OCI-LY3 (cell line): ENCODE measurements around the gene SLC2A8.

Source experiments
- H2AFZ ChIP-seq: fragments of 200-600, 300-600 bp; shearing (Covaris generic); 2 replicates; pipeline ENCODE4 v1.6.0; 2014; ENCODE audit warnings: antibody characterized with exemption, low read depth, low read length
- H3K27ac ChIP-seq: fragments of 200-600, 300-600 bp; sonication (generic); 2 replicates; pipeline ENCODE4 v1.5.1; 2014; ENCODE audit warnings: mild to moderate bottlenecking, low read length, moderate library complexity, mixed read lengths
- H3K27me3 ChIP-seq: fragments of 200-600, 300-600 bp; sonication (generic); 2 replicates; pipeline ENCODE4 v1.6.1; 2014; ENCODE audit warnings: low read depth, low read length, mixed read lengths
- H3K36me3 ChIP-seq: fragments of 200-600, 300-600 bp; sonication (generic); replicated peaks from 2 replicates; pipeline ENCODE3; 2014; ENCODE audit warnings: low read depth, low read length, mixed read lengths
- H3K4me1 ChIP-seq: fragments of 300-600, 200-600 bp; sonication (generic); 2 replicates; pipeline ENCODE4 v1.6.1; 2014; ENCODE audit warnings: low read length, mixed read lengths
- H3K4me2 ChIP-seq: fragments of 200-600, 300-600 bp; sonication (generic); 2 replicates; pipeline ENCODE4 v1.6.1; 2014; ENCODE audit warnings: low read length, mixed read lengths
- H3K4me3 ChIP-seq: fragments of 300-600, 200-600 bp; sonication (generic); 2 replicates; pipeline ENCODE4 v1.5.1; 2014; ENCODE audit warnings: antibody characterized with exemption, mild to moderate bottlenecking, low read length, moderate library complexity
- H3K79me2 ChIP-seq: fragments of 300-600, 200-600 bp; shearing (Covaris generic); 2 replicates; pipeline ENCODE4 v1.6.1; 2014; ENCODE audit warnings: mild to moderate bottlenecking, low read length, mixed read lengths
- H3K9ac ChIP-seq: fragments of 300-600, 200-600 bp; shearing (Covaris generic); 2 replicates; pipeline ENCODE4 v1.6.0; 2014; ENCODE audit warnings: mild to moderate bottlenecking, low read length, moderate library complexity
- H3K9me3 ChIP-seq: fragments of 200-600, 300-600 bp; shearing (Covaris generic); 2 replicates; pipeline ENCODE4 v1.6.1; 2014; ENCODE audit warnings: low read length, mixed read lengths; ENCODE audit not compliant: insufficient read depth
- H4K20me1 ChIP-seq: fragments of 200-600, 300-600 bp; sonication (generic); 2 replicates; pipeline ENCODE4 v1.6.1; 2016; ENCODE audit warnings: low read length, mixed read lengths; ENCODE audit not compliant: insufficient read depth
- EZH2phosphoT487 ChIP-seq: fragments of 200-600 bp; shearing (Covaris generic); IDR thresholded peaks from 2 replicates; pipeline ENCODE4 v1.6.1; 2018; ENCODE audit warnings: antibody characterized with exemption, mixed run types, low read depth
- TF ChIP-seq, protein P1 (sequence below): fragments of 200-600, 300-600 bp; sonication (generic); IDR thresholded peaks from 2 replicates; pipeline ENCODE4 v1.5.1; 2014; ENCODE audit warnings: antibody characterized with exemption, low read length, low read depth

SLC2A8 gene

GRCh38 chr9:127448112-127448805 lies 51.3 kb downstream of the SLC2A8 start:
- H3K4me1 ChIP-seq, result peaks cover 17% of the 10 kb centered on the region
- no peaks in the 10 kb centered on the region for H3K27me3 ChIP-seq
- H3K4me2 ChIP-seq, result no peak overlapping the region
- H3K36me3 ChIP-seq, result peaks cover 70% of the 10 kb centered on the region
- H3K9ac ChIP-seq, result no peak overlapping the region
- H4K20me1 ChIP-seq, result peaks cover 46% of the 10 kb centered on the region
- H3K4me3 ChIP-seq, result no peak overlapping the region
- H3K9me3 ChIP-seq, result no peaks in the 10 kb centered on the region
- H2AFZ ChIP-seq, result no peak overlapping the region
- H3K27ac ChIP-seq, result 0 out of 2 replicates have a peak overlapping the region, but pooled peaks have one; percentile 83
- H3K79me2 ChIP-seq, result peaks cover 52% of the 10 kb centered on the region
- TF ChIP-seq, protein P1, sequence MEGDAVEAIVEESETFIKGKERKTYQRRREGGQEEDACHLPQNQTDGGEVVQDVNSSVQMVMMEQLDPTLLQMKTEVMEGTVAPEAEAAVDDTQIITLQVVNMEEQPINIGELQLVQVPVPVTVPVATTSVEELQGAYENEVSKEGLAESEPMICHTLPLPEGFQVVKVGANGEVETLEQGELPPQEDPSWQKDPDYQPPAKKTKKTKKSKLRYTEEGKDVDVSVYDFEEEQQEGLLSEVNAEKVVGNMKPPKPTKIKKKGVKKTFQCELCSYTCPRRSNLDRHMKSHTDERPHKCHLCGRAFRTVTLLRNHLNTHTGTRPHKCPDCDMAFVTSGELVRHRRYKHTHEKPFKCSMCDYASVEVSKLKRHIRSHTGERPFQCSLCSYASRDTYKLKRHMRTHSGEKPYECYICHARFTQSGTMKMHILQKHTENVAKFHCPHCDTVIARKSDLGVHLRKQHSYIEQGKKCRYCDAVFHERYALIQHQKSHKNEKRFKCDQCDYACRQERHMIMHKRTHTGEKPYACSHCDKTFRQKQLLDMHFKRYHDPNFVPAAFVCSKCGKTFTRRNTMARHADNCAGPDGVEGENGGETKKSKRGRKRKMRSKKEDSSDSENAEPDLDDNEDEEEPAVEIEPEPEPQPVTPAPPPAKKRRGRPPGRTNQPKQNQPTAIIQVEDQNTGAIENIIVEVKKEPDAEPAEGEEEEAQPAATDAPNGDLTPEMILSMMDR, result no peak
- TF ChIP-seq EZH2phosphoT487, result no peak

GRCh38 chr9:127449332-127449966 lies 52.5 kb downstream of the SLC2A8 start:
- peak overlapping the region; percentile 90 for H3K4me3 ChIP-seq
- peak overlapping the region; percentile 83 for H3K27ac ChIP-seq
- H4K20me1 ChIP-seq, result peaks cover 46% of the 10 kb centered on the region
- H3K4me2 ChIP-seq, result peak overlapping the region; percentile 79
- peaks cover 21% of the 10 kb centered on the region for H3K4me1 ChIP-seq
- TF ChIP-seq, protein P1, result no peak
- no peak for TF ChIP-seq EZH2phosphoT487
- H3K79me2 ChIP-seq, result peaks cover 52% of the 10 kb centered on the region
- H3K9ac ChIP-seq, result peak overlapping the region; percentile 96
- peaks cover 64% of the 10 kb centered on the region for H3K36me3 ChIP-seq
- no peaks in the 10 kb centered on the region for H3K27me3 ChIP-seq
- no peak overlapping the region for H2AFZ ChIP-seq
- no peaks in the 10 kb centered on the region for H3K9me3 ChIP-seq

DNA sequence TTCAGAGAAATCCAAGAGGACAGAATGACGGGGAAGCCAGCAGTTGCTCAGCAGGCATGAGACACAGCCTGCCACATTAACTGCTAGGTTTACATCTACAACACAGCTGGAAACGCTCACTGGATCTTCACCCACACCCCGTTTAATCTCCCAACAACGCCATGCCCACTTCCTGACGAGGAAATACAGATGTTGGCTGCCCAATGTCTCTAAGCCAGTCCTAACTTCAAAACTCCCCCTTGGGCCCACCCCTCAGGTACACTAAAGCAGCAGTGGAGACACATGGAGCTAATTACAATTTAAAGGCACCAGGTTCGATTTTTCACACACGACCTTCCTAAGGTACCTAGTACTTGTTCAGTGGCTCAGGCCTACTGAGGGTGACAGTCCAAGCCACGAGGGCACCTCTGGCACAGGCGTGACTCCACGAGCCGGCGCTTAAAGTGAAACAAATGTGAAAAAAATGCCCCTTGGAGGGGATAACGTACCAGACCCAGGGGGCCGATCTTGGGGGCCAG lies 53.3 kb downstream of the SLC2A8 start:
- TF ChIP-seq EZH2phosphoT487, result no peak
- TF ChIP-seq, protein P1, result no peak
- Histone ChIP-seq H3K9ac (peak overlapping the region; percentile 96), H3K9me3 (no peaks in the 10 kb centered on the region), H4K20me1 (peaks cover 46% of the 10 kb centered on the region), H3K36me3 (peaks cover 56% of the 10 kb centered on the region), H3K79me2 (peaks cover 52% of the 10 kb centered on the region), H3K27ac (peak overlapping the region; percentile 83), H3K4me2 (peak overlapping the region; percentile 79), H3K27me3 (no peaks in the 10 kb centered on the region), H2AFZ (no peak overlapping the region), H3K4me3 (peak overlapping the region; percentile 90), H3K4me1 (peaks cover 28% of the 10 kb centered on the region)
